Prostate gland (tissue), 2 donors: ENCODE results near the gene SLC16A11.
A peak's percentile ranks its signal among the peaks of the same experiment; 100 is the strongest.

Source experiments
- POLR2A ChIP-seq: fragments of 450-650 bp; IDR thresholded peaks from one replicate; pipeline ENCODE4 v1.6.1; 2016; ENCODE audit warnings: antibody characterized with exemption, mild to moderate bottlenecking
- POLR2AphosphoS5 ChIP-seq: sonication (generic); formaldehyde crosslinking; IDR thresholded peaks from one replicate; pipeline ENCODE4 v1.6.1; 2017; ENCODE audit warnings: antibody characterized with exemption
- TF ChIP-seq, protein P1 (sequence below), 4 experiments: fragments of 200-600 bp in 2 of 4; fragments of 450-650 bp in 2 of 4; sonication (generic) in 2 of 4; IDR thresholded peaks; 1 replicate in 3 of 4; 2 replicates in 1 of 4; pipeline ENCODE4 v1.5.1; 2016 to 2019; ENCODE audit warnings: antibody characterized with exemption in 4 of 4, mild to moderate bottlenecking in 2 of 4, moderate library complexity in 2 of 4

DNA sequence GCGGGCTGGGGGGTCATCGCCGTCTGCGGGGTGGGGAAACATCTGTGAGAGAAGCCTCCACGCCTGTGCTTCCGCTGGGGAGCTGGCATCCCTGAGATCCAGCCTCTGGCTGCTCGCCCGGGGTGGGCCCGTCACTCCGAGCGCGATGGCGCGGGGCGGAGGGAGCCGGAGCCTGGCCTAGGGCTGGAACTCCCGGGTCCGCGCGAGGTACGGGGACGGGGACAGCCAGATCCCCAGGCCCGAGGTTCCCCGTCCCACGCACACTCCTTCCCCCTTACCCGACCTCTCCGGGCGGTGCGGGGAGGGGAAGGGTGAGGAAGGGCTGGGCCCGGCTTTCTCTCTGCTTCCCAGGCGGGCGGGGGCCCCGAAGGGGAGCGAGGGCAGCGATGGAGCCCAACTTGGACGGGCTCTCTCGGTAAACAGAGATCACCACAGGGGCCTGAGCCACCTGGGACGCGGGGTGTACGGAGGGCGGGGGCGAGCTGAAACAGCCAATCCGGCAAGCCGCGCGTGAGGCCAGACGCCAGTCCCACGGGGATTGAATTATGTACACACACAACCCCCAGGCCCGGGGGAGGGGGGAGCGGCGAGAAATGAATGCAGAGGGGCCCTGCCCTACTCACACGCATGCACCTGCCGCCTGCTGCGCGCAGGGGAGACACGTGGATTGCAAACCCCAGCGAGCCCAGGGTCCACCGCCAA lies at the start of gene SLC16A11:
- TF ChIP-seq POLR2A (peak; percentile 43), POLR2AphosphoS5 (peak; percentile 12)
- TF ChIP-seq, protein P1, sequence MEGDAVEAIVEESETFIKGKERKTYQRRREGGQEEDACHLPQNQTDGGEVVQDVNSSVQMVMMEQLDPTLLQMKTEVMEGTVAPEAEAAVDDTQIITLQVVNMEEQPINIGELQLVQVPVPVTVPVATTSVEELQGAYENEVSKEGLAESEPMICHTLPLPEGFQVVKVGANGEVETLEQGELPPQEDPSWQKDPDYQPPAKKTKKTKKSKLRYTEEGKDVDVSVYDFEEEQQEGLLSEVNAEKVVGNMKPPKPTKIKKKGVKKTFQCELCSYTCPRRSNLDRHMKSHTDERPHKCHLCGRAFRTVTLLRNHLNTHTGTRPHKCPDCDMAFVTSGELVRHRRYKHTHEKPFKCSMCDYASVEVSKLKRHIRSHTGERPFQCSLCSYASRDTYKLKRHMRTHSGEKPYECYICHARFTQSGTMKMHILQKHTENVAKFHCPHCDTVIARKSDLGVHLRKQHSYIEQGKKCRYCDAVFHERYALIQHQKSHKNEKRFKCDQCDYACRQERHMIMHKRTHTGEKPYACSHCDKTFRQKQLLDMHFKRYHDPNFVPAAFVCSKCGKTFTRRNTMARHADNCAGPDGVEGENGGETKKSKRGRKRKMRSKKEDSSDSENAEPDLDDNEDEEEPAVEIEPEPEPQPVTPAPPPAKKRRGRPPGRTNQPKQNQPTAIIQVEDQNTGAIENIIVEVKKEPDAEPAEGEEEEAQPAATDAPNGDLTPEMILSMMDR (IDR thresholded peaks at IDR 0.05): peak in 1 of 4 experiments; percentile 5
